Right hindlimb (tissue), 1 donor: ENCODE data around the gene H2AZ1.
A peak's percentile ranks its signal among the peaks of the same experiment; 100 is the strongest.
"Not testable (repeated sequence)": the region's sequence is repeated elsewhere in the genome, so short reads cannot be mapped to it uniquely, and the experiment has no call there.

Experiments used
- DNase-seq: peaks from one replicate; pipeline ENCODE4 v3.0.0-alpha.2; 2018

The H2AZ1 gene

GRCh38 chr4:99949999-99950912, at the start of gene H2AZ1:
H2AZ1 (minus strand) TSS chr4:99950275; CDS start chr4:99950170, 105 bp downstream.
- peak; percentile 99 for DNase-seq

- no peak for DNase-seq
Observed at GRCh38 chr4:99998062-99998867, 48.2 kb upstream of the H2AZ1 start.

GRCh38 chr4:99991741-99992140, 41.7 kb upstream of the H2AZ1 start:
- DNase-seq, result no peak

- DNase-seq, result no peak
Observed at GRCh38 chr4:99987681-99988080, 37.6 kb upstream of the H2AZ1 start.

GRCh38 chr4:99986792-99987191, 36.7 kb upstream of the H2AZ1 start:
- DNase-seq, result no peak

GRCh38 chr4:99983289-99983943, 33.3 kb upstream of the H2AZ1 start:
- DNase-seq, result no peak

- no peak for DNase-seq
Observed at GRCh38 chr4:99979872-99980271, 29.8 kb upstream of the H2AZ1 start.

- no peak for DNase-seq
Observed at GRCh38 chr4:99971453-99972111, 21.5 kb upstream of the H2AZ1 start.

GRCh38 chr4:99968330-99968729, 18.3 kb upstream of the H2AZ1 start:
- no peak for DNase-seq

GRCh38 chr4:99966692-99967091, 16.6 kb upstream of the H2AZ1 start:
- DNase-seq, result no peak

GRCh38 chr4:99965674-99966350, 15.7 kb upstream of the H2AZ1 start:
- no peak for DNase-seq

- no peak for DNase-seq
Observed at GRCh38 chr4:99965173-99965572, 15.1 kb upstream of the H2AZ1 start.

GRCh38 chr4:99961711-99962110, 11.6 kb upstream of the H2AZ1 start:
- DNase-seq, result no peak

GRCh38 chr4:99960648-99961047, 10.6 kb upstream of the H2AZ1 start:
- no peak for DNase-seq

- DNase-seq, result not testable (repeated sequence)
Observed at GRCh38 chr4:99958207-99958606, 8.1 kb upstream of the H2AZ1 start.

- no peak for DNase-seq
Observed at GRCh38 chr4:99950913-99951254, 809 bp upstream of the H2AZ1 start.

GRCh38 chr4:99949034-99949998, 759 bp downstream of the H2AZ1 start:
- DNase-seq, result peak; percentile 90

GRCh38 chr4:99947608-99948007, 2.5 kb downstream of the H2AZ1 start:
- no peak for DNase-seq

- no peak for DNase-seq
Observed at GRCh38 chr4:99947190-99947578, 2.9 kb downstream of the H2AZ1 start.

- peak; percentile 86 for DNase-seq
Observed at GRCh38 chr4:99946356-99947189, 3.5 kb downstream of the H2AZ1 start, which contains the start of gene DNAJB14. DNAJB14 (minus strand) TSS chr4:99946618; CDS start chr4:99946571, 47 bp downstream.
